Left hindlimb (tissue), 1 donor: Measurements from ENCODE around the gene TULP4.
"Not testable (repeated sequence)": the region's sequence is repeated elsewhere in the genome, so short reads cannot be mapped to it uniquely, and the experiment has no call there.

Source experiments
- DNase-seq: peaks from one replicate; pipeline ENCODE4 v3.0.0-alpha.2; 2018

The TULP4 gene

GRCh38 chr6:158295976-158296853 lies 16.1 kb upstream of the TULP4 start:
- not testable (repeated sequence) for DNase-seq

DNA sequence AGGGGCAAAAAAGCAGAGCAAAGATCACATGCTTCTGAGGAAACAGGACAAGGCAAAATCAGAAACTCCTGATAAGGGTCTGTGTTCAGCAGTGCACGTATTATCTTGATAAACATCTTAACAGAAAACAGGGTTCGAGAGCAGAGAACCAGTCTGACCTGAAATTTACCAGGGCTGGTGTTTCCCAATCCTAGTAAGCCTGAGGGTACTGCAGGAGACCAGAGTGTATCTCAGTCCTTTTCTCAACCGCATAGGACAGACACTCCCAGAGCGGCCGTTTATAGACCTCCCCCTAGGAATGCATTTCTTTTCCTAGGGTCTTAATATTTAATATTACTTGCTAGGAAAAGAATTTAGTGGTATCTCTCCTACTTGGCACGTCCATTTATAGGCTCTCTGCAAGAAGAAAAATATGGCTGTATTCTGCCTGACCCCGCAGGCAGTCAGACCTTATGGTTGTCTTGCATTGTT lies 15.4 kb upstream of the TULP4 start:
- not testable (repeated sequence) for DNase-seq

DNA sequence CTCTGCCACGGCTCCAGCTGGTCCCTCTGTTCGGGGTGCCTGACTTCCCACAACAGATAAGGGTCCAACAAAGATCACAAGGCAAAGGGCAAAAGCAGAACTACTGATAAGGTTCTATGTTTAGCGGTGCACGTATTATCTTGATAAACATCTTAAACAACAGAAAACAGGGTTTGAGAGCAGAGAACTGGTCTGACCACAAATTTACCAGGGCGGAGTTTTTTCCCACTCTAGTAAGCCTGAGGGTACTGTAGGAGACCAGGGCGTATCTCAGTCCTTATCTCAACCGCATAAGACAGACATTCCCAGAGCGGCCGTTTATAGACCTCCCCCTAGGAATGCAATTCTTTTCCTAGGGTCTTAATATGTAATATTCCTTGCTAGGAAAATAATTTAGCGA lies 14.6 kb upstream of the TULP4 start:
- not testable (repeated sequence) for DNase-seq

DNA sequence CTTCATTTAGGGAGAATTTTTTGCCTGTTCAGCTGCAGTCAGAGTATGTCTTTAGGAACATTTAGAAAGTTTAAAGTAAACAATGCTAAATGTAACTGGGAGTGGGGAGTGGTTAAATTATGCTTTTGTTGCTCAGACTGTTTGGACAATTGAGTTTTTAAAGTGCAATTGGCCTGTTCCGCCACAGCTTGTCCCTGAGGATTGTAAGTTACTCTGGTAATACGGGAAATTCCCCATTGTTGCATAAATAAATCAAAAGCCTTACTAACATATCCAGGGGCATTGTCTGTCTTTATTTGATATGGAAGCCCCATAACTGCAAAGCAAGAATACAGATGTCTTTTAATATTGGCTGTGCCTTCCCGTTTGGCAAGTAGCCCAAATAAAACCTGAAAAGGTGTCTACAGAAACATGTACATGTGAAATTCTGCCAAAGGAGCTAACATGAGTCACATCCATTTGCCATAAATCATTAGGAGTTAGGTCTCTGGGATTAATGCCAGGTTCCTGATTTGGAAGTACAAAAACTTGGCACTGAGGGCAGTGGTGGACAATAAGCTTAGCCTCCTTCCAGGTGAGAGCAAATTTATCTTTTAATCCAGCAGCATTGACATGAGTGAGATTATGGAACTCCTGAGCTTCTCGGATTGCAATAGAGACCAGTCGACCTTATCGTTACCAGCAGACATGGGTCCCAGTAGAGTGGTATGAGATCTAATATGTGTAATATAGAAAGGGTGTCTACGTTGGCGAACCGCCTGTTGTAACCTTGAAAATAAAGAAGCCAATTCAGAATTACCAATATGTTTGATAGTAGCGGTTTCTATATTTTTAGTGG lies 11.7 kb upstream of the TULP4 start:
- DNase-seq: not testable (repeated sequence)

DNA sequence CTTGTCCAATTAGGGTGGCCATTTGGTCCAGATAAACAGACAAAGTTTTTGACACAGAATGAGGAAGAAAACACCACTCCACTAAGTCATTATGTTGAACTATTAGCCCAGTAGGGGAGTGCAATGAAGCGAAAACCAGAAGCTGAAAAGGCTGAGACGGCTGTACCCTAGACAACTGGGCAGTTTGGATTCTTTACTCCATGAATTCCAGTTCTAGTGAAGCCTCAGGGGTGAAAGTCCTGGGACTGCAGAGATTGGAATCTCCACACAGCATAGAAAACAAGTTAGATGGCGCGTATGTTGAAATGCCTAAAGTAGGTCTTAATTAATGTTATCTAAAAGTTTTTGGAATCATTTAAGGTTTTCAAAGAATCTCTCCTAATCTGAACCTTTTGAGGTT lies 10.7 kb upstream of the TULP4 start:
- not testable (repeated sequence) for DNase-seq

DNA sequence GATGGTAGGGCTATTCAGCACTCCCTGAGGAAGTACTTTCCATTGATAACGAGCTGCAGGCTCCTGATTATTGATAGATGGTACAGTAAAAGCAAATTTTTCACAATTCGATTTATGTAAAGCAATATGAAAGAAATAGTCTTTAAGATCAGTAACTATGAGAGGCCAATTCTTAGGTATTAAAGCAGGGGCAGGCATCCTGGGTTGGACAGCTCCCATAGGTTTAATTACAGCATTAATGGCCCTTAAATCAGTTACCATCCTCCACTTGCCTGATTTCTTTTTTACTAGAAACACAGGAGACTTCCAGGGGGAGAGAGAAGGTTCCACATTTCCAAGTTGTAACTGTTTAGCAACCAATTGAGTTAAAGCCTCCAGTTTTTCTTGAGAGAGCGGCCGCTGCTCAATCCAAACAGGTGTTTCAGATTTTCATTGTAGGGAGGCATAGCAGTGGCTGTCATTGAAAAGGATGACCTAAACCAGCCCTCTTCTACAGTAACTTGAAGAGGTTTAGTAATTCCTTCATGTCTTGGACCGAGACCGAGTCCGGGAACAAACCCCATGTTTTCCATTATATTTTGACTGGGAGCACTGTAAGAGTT lies 10.0 kb upstream of the TULP4 start:
- DNase-seq: not testable (repeated sequence)

DNA sequence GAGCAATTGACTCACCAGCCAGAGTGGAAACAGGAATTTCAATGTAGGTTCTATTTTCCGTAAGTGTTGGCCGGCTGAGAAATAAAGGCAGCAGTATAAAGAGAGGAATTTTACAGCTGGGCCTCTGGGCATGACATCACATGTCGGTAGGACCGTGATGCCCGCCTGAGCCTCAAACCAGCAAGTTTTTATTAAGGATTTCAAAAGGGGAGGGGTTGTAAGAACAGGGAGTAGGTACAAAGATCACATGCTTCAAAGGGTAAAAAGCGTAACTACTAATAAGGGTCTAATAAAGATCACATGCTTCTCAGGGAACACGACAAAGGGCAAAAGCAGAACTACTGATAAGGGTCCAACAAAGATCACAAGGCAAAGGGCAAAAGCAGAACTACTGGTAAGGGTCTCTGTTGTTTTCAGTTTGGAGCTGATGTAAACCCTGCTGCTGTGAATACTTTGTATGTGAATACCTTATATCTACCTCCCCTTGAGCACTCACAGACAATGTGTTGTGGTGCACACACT lies 9.0 kb upstream of the TULP4 start:
- DNase-seq: no peak

GRCh38 chr6:158304254-158304653 lies 8.0 kb upstream of the TULP4 start:
- DNase-seq: no peak

DNA sequence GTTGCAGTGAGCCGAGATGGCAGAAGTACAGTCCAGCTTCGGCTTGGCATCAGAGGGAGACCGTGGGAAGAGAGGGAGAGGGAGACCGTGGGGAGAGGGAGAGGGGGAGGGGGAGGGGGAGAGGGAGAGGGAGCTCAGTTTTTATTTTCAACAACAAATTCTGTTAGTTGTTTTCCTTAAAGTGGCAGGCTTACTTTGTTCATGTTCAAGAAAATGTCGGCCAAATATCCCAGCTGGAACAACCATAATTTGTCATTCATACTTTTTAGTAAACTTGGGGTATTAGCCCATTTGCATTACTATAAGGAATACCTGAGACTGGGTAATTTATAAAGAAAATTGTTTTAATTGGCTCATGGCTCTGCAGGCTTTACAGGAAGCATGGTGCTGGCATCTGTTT lies 2.5 kb upstream of the TULP4 start:
- no peak for DNase-seq

GRCh38 chr6:158311193-158311592 lies 1.1 kb upstream of the TULP4 start:
- no peak for DNase-seq

- DNase-seq: no peak
Observed at GRCh38 chr6:158311626-158312025, 639 bp upstream of the TULP4 start.

DNA sequence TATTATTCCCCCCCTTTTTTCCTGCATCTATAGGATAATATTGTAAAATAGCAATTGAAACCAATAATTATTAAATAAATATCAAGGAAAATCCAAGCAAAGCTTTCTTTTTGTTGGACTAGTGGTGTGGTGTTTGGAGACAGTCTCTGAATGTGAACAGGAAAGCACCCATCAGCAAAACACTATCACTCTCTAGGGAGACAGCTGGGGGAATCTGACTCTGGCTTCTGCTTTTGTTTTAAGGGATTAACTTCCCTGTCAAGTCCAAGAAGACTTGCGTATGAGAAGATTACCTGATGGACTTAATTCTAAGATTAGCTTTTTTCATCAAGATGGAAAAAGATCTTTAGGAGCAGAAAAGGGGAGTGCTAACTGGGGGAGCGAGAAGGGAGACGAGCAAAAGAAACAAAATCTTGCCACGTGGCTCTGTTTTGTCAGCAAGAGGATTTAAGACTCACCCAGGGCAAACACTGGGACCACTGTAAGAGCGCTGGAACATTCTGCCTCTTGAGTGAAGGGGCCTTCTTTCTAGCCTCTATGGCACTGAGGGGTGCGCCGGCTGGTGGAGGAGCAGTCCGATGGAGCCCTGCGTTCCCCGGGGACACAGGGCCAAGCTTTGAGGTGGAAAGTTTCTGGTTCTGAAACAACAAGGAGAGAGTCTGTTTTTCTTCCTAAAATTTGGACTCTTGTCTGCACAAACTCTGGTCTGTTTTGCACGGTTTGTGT lies 570 bp downstream of the TULP4 start:
- no peak for DNase-seq

- DNase-seq: no peak
Observed at GRCh38 chr6:158313989-158314388, 1.7 kb downstream of the TULP4 start.

- DNase-seq: no peak
Observed at GRCh38 chr6:158314737-158315136, 2.5 kb downstream of the TULP4 start.

DNA sequence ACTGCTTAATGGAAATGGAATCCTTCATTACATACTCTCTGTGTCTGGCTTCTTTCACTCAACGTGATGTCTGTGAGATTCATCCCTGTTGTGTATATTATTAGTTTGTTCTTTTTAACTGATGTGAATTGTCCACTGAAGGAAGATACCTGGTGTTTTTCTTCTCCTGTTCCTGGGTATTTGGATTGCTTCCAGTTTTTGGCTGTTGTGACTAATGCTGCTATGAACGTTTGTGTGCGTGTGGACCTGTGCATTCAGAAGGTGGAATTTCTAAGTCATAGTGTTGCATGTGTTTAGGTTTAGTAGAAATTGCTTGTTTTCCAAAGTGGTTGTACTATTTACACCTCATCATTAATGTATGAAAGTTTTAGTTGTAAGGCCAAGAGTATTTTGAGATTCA lies 3.8 kb downstream of the TULP4 start:
- DNase-seq: no peak

DNA sequence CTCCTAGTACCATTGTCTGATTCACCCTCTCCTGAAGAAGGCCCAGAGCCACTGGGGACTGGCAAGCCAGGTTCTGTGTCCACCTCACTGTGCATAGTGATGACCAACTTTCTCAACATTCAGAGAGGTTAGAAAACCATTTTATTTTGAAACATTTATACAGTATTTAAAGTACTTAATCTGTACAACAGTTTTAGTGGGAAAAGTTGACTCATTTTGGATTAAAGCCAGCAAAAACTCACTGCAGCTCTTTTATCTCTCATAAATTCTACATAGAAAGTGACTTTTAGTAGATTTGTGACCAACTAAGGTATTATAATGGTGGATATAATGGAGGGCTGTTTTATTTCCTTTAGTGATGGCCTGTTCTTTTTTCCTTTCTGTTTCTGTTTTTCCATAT lies 9.7 kb downstream of the TULP4 start:
- DNase-seq: no peak

DNA sequence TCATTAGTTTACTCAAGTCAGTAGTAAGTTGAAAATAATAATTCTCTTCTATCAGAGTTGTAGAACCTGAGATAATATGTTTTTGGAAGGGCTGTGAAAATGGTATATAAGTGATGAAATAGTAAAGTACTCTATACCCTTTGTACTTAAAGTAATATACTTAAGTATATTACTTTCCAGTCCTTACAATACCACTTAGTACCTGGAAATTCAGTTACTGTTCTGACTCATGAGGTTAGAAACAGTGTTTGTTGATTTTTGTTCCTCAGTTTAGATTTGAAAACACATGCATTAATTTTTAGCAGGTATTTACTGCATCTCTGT lies 10.1 kb downstream of the TULP4 start:
- DNase-seq: no peak

GRCh38 chr6:158322724-158323560 lies 10.7 kb downstream of the TULP4 start:
- no peak for DNase-seq

DNA sequence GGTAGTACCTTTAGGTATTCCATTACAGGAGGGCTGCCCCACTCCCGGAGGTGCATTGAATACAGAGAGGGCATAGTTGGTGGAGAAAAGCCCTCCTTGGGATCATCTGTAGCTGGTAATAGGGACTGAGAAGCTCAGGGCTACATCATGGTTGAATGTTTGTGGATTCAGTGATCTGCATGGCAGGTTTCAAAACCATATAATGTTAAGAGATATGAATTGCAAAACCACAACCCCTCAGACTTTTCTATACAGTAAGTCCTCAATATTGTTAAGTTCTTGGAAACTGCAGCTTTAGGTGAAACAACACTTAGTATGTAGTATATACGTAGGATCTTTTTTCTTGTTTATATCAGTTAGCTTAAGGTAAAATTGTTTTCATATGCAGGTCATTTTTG lies 11.3 kb downstream of the TULP4 start:
- no peak for DNase-seq

GRCh38 chr6:158324136-158324535 lies 11.9 kb downstream of the TULP4 start:
- DNase-seq: no peak

DNA sequence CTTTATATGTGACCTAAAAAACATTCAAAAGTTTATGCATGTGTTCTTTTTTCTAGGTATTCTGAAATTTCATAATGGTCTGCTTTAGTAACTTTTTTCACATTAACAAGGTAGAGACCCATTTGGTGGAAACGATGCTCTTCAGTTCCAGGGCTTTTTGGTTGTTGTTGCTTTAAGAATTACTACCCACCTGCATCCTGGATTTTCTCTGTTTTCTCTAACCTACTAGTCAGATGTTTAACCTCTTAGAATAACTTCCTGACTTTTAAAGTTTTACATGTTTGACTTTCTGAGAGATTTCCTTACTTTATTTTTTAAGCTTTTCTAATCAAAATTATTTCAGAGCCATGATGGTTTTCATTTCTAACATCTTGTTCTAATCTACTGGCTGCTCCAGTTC lies 14.9 kb downstream of the TULP4 start:
- DNase-seq: no peak

DNA sequence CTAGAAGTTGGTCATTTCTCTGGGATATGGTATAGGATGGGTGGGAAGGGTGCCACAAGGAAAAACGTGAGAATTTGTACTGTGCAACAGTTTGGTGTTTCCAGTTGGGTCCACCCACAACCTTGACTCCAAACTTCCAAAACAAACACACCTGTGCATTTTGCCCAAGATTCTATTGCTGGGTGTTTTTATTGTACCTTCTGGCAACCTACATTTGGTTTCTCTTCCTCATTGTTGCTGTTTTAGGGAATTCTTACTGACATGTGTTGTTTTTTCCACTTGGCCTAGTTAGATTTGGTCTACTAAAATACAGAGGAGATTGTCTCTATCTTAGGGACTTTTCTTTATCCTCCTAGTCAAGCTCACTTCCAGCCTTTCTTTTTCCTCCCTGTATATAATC lies 16.7 kb downstream of the TULP4 start:
- no peak for DNase-seq
